DMS114 treated with DMSO at 0.1 percent for 48 hours (cell line): ENCODE data around the gene ABLIM2.

Experiments used
- DNase-seq: peaks from one replicate; lab custom pipeline; 2025; ENCODE audit not compliant: unreplicated experiment; lab: John Stamatoyannopoulos, UW

The ABLIM2 gene

DNA sequence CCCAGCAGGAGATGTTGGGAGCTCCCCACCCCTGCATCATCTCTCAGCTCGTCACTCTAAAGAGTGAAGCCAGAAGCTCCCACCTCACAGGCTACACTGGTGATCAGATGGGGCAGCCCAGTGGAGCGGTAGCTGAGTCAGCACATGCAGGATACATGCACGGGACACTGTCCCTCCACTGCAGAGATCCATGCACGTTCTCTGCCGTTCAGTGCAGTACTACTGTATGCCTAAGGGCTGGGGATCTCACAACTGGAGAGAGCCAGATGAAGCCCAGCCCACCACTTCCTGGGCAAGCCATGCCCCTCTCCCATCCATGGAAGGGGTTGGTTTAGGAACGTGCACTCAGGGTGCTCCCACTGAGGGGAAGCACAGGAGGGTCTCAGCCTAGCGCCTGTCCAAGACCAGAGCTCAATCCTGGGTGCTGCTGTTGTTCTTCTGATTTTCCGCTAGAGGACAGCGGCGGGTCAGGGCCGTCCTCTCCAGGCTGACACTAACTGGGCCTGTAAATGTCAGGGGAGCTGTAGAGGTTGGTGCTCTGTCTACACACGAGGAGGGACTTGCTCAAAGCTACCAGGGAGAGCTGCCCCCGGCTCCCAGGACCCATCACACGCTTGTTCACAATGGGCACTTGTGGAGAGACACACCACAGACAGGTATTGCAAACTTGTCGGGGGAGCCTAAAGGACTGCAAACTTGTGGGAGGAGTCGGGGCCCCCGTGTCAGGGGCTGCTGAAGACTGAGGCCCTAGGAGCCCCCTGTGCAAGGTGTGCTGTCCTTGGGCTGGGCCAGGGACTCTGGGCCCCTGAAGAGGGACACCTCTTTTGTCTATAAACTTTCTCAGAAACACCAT, 18.2 kb upstream of the ABLIM2 start:
- DNase-seq = peak; percentile 54

DNA sequence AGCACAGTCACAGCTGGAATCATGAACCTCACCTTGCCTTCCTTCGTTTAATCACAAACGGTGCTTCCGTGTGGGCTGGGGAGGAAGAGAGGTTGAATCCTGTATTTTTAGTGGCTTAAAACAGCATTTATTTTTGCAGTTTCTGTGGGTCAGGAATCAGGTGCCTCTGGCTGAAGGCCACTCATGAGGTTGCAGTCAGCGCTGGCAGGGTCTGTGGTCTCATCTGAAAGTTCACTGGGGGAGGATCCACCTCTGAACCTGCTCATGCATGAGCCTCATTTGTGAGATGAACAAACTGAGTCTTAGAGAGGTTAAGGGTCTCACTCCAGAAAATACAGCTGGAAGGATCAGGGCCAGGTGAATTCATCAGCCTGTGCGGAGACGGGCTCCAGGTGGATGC, 17.1 kb upstream of the ABLIM2 start:
- no peak for DNase-seq

DNA sequence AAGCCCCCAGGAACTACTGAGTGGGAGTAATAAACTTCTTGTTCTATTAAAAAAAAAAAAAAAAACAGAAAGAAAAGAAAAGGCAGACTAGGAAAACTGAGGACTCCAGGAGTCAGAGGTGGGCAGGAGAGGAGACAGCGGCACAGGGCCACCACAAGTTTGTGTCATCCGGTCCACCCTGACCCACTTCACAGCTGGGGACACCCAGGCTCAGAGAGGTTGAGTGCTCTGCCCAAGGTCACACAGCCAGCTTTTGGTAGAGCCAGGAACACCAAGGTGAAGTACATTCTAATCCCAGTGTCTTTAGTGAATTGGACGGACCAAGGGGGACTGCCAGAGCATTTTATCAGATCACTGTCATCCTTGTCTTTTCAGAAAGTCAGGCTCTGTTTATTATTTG, 16.4 kb upstream of the ABLIM2 start:
- DNase-seq = no peak

DNA sequence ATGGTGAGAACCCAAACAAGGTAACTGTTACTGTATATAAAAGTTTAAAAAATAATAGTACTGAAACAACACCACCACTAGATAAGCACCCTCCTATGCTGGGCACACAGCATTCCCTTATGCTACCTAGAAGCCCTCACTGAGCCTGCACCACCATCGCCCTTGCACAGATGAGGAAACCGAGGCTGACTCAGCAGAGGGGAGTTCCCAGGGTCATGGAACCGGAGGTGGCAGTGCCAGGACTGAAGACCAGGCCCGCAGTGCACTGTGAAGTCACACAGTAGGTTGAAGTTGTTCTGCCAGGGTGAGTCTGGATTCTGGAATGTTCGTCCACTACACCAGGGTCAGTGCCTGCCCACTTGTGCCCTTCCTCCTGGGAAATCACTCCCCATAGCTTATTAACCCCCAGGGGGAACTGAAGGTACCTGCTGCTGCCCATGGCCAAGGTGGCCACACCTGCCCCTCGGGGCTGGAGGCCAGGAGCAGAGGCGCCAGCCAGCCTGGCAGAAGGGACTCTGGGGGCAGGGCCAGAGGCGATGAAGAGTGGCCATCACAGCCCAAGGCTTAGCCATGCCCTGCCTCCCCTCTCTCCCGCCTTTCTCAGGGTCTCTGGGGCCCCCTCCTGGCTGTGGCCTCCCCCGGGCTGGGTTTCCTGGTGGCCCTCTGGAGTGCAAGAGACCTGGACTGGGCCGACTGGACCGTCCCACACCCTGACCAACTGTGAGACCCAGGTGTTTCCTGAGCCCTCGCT, 15.1 kb upstream of the ABLIM2 start:
- DNase-seq = no peak

DNA sequence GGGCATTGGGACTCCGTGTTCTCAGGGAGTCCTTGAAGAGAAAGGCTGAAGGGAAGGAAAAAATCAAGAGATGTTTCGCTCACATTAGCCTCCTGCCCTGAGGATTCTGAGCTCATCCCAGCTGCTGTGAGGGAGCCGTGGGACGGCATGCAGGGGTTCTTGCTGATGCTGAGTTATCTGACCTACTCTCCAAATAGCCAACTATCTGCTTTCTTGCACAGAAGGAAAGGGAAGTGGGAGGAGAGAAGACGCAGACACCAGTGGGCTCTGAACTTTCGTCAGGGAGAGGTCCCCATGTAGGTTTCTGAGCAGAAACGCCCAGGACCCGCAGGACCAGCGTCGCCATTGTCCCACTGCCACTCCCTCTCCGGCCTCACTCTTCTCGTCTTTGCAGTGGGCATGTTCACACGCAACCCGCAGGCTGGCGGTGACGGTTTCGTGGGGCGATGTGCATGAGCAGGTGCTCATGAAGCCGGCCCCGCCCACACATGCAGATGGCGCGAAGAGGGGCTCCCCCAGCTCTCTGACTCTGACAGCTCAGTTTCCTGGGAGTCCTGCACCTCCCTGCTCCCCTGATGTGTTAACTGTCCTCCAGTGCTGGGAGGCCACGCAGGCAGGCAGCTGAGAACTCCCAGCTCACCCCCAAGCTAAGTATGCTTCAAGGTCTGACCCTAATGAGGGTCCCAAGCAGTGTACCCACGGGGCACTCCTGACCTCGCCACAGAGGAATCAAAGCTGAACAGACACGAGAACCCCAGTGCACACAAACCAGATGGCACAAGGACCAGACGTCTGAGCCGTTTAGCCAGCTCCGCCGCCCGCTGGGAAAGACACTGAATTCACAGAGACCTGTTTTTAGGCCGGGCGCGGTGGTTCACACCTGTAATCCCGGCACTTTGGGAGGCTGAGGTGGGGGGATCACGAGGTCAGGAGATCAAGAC, 13.6 kb upstream of the ABLIM2 start:
- no peak for DNase-seq

DNA sequence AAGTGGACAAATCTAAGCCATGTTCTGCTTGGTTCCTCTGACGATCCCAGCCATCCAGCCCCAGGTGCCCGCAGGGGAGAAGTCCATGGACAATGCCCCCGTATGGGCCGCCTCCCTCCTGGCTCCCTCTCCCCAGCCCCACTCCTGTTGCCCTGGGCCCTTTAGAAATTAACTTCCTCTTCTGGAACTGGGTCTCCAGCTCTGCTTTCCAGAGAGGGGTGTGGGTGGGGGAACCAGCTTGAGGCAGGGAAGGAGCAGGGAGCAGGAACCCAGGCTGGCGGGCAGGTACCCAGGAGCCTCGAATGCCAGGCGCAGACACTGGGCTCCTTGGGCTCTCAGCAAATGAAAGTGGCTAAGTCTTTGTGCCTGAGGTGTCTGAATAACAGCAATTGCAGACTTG, 12.7 kb upstream of the ABLIM2 start:
- DNase-seq = no peak

DNA sequence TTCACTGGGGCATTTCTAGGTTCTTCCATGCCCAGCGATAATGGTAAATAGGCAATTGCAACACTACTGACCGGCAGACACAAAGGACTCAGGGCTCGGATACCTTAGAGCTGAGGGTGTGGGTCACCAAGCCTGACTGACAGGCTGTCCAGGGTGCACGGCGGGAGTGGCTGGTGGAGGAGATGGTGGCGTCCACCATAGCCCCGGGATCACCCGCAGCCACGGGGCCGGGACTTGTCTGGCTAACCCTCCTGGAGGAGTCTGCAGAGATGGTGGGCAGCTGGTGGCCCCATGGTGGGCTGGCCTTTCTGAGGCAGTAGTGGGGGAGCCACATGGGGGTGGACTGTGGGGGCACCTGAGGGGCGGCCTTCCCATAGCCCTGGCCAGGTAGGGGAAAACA, 11.7 kb upstream of the ABLIM2 start:
- DNase-seq = no peak

DNA sequence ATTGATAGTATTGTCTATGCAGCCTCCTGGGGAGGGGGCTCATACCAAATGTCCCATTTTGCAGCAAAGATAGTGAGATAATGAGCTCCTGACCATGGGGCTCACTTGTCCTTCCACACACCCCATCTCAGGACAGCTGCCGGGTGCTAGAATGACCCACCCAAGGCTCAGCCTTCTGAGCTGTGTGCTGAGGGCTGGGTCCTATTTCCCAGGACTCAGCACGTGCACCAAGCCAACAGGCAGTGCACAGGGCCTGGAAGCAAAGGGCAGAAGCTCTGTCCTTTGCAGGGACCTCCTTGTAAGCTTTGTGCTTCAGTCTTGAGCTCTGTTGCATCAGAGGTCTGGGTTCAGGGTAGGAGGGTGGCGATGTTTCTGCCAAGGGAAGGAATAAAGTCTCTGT, 11.2 kb upstream of the ABLIM2 start:
- DNase-seq = no peak

DNA sequence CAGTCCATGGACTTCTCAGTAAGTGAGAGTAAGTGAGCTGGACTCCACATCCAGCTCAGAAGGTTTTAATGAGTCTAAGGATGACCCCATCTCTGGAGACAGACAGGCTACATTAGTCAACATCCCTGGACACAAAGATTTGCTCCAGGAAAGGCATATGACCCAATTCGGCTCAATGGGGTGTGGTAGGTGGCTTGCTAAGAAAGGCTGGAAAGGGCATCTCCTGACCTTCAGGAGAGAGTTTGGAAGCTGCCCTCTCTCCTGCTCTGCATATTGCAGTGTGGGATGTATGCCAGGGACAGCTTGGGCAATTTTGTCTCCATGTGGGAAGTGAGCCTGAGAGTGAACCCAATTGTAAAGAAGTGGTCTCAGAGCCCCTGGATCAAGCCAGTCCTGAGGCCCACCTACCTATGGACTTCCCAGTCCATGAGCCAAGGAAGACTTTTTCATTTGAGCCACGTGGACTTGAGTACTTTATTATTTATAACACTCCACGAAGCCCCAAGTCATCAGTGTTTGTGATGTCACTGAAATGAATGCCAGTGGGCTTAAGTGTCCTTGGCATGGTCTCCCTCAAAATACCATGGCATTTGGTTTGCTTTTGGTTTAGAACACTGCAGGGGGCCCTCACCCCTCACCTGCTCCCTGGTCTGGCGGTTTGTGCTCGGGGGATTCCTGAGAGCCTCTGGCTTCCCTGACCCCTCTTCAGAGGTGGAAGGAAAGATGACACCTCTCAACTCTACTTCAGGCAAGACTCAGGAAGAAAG, 10.4 kb upstream of the ABLIM2 start:
- no peak for DNase-seq

DNA sequence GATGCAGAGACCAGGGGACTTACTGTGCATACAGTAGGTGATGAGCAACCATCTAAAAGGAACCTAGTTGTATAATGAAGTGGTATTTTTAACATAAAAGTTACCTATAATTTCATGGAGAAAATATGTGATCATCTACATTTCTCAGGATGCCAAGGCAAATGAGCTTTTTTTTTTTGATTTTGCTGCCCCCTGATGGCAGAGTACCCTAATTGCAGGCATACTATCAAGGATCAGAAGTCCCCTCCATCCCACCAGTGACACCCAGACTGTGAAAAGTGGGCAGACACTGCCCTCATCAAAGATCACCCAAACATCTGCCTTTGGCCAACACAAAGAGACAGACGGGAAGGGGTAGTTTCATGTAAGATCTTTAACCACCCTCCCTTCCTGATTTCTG, 9.6 kb upstream of the ABLIM2 start:
- no peak for DNase-seq

DNA sequence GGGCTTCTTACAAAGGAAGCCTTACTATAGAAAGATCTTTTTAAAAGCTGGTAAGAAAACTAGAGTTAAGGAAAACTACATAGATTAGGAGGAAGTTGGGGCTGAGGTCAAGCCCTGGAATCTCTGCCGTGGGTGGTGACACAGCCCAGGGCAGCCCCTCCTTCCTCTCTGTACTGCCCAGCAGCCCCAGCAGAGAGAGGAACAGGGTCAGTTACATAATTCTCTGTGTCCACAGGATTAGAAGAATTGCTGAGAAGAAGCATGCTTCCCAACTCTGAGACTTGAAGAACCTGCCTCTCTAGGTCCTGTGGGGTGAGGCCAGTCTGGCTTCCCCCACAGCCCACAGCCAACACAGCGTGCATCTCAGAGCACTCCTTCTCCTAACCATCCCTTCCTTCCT, 9.2 kb upstream of the ABLIM2 start:
- no peak for DNase-seq

DNA sequence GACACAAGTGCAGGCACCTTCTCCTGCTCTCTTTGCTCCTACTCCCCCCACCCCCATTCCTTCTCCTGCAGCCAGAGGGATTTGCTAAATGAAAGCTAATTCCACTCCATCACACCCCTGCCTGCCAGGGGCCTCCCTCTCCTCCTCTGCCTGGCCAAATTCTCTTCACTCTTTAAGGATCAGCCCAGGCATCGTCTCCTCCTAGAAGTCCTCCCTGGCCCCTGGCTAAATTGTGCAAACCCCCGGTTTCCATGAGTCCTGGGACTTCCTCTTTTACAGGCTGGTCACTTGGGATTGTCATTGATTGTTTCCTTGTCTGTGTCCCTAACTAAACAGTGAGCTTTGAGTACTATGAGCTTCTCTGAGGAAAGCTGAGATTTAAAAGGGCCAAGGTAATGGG, 8.7 kb upstream of the ABLIM2 start:
- no peak for DNase-seq

DNA sequence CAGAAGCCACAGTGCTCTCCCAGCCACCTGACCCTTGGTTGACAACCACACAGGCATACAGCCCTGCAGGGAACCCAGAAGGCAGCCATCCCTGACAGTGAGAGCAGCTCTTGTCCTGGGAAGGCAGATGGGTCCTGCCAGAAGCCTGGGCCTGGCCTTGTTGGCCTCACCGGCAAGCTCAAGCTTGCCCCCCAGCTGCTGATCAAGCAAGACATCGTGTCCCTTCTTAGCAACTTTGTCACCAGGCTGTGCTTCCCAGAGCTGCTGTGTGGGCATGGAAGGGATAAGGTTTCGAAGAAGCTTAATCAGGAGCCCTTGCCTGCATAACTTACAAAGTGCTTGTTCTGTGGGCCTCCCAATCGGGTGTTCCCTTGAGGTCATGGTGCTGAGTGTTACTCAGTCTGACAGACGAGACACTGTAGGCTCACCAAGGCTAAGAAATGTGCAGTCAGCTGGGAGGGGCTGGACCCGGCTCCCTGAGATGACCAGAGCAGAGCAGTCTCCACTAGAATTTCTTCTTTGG, 6.8 kb upstream of the ABLIM2 start:
- no peak for DNase-seq

DNA sequence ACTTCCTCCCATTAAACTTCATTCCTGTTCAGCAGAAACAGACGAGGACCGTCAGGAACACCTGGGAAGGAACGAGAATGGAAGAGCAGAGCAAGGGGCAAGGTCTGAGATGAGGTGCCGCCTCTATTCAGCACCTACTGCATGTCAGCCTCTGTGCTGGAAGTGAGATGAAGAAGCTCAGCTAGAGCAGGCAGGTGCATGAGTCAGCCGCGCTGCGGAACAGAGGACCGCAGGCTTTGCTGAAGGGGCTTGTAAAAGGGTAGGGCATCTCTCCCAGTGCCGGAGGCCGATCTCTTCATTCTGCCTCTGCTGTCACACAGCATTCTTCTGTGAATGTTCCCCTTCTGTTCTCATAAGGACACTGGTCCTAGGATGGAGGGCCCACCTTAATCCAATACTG, 6.1 kb upstream of the ABLIM2 start:
- DNase-seq = no peak

DNA sequence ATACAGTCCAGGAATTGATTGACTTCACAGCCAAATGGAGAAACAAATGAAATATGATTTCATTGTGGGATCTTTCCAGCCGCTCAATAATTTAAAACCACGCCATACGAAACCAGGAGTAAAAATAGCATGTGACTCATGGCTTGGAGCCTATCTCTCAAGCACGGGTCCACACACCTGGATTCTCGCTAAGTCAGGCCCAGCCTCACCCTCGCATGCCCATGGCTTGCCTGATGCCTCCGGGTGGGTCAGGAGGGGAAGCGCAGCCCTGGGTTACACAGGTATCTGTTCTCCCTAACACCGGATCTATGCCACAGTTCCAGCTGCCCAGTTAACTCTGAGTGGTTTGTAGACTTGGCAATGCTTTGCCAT, 5.6 kb upstream of the ABLIM2 start:
- DNase-seq = no peak

DNA sequence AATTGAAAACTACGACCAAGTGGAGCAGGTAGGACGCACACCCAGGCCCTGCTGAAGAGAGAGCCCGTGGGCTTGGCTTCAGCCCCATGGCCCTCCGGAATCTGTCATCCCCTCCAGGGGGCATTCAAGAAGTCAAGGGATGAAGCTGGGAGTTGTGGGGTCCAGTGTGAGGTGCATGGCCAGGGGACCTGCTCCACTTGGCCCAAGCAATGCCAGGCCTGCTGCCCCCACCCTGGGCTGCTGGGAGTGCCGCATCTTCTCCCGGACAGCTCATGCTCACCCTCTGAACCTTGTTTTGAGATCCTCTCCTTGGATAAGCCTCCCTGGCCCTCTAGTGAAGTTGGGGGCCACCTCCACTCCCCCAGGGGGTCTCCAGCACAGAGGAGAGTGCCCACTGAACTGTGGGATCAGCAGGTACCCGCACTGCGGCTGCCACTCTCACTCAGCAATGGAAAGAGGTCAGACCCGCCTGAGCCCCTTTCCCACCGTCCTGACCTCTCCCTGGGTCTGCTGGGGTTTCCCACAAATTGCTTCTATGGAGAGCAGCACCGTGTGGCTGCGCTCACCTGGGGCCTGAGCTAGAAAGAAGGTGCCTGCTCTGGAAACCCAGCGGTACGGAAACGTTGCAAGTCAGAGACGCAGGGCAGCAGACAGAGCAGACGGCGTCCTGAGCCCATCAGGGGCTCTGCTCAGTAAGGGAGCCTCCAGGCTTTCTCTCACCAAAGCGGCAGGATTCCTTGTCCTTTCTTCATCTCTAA, 5.0 kb upstream of the ABLIM2 start:
- DNase-seq = no peak

DNA sequence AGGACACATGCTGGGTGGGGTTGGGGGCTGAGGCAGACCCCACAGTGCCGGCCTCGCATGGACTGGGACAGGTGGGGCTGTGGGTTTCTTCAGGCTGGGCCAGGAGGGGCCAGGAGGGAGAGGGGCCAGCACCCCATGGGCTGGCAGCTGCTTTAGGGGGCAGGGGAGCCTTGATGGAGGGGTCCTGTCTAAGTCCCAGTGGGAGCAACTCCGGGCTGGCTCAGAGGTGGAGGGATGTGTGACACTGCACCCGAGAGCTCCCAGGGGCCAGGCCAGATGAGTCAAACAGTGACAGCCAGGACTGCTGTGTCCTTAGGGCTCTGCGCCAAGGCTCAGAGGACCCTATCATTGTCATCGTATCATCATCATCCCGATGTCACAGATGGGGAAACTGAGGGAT, 4.4 kb upstream of the ABLIM2 start:
- no peak for DNase-seq

DNA sequence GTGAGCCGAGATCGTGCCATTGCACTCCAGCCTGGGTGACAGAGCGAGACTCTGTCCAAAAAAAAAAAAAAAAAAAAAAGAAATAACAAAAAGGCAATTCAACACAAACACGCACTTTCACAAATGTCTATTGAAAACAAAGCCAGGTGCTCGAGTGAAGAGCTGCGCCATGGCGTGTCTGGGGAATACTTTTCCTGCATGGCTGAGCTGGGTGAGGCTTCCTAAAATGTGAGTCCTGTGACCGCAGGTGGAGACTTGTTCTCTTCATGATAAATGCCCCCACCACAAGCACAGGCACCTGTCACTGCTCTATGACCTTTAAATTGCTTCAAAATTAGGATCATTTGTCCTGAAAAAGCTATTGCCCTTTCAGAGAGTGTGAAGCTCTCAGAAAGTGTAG, 4.0 kb upstream of the ABLIM2 start:
- no peak for DNase-seq

DNA sequence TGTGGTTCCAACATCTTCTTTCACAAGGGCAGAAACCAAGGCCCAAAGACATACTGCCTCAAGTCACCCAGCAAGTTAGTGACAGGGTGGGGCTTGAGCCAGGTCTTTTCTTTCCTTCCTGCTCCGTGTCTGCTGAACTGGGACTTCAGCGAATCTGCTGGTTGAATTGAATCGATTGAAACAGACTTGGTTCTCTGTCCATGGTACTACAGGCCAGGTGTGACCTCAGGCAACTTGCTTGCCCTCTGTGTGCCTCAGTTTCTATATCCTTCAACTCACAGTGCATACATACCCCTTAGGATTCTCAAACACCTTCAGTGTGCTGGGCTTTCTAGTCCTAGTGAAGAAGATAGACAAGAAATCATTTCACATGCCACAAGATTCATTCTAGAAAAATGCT, 2.0 kb upstream of the ABLIM2 start:
- no peak for DNase-seq

DNA sequence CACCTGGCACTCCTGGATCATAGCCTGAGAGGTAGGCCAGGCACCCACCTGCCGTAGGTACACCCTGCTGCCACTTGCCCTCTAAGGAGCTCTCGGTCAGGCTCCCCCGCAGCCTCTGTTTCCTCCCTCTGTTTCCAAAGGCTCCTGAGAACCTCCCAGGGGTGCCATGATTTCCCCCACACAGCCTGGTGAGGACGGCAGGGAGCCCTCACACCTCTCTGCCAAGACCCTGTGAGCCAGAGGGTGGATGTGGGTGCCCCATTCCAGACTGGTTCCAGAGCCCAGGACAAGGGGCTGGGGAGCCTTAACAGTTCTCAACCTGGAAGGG, 1.6 kb upstream of the ABLIM2 start:
- DNase-seq = no peak
